NOMO-1 treated with DMSO at 0.1 percent for 48 hours (cell line): ENCODE measurements around the gene GCNT1.
"Not testable (repeated sequence)": the region's sequence is repeated elsewhere in the genome, so short reads cannot be mapped to it uniquely, and the experiment has no call there.

ENCODE experiments used
- DNase-seq: peaks from one replicate; lab custom pipeline; 2025; ENCODE audit not compliant: unreplicated experiment; lab: John Stamatoyannopoulos, UW

Gene GCNT1

GRCh38 chr9:76441551-76442322 lies 17.2 kb upstream of the GCNT1 start:
- DNase-seq: no peak

GRCh38 chr9:76443887-76444286 lies 15.1 kb upstream of the GCNT1 start:
- DNase-seq: no peak

GRCh38 chr9:76444322-76444929 lies 14.6 kb upstream of the GCNT1 start:
- DNase-seq: no peak

- DNase-seq: no peak
Measured at GRCh38 chr9:76445976-76446375, 13.0 kb upstream of the GCNT1 start.

GRCh38 chr9:76448501-76448900 lies 10.5 kb upstream of the GCNT1 start:
- no peak for DNase-seq

- no peak for DNase-seq
Measured at GRCh38 chr9:76451234-76451633, 7.7 kb upstream of the GCNT1 start.

- DNase-seq: no peak
Measured at GRCh38 chr9:76452839-76453238, 6.1 kb upstream of the GCNT1 start.

GRCh38 chr9:76453785-76454184 lies 5.2 kb upstream of the GCNT1 start:
- DNase-seq: peak; percentile 33

- no peak for DNase-seq
Measured at GRCh38 chr9:76454311-76454710, 4.7 kb upstream of the GCNT1 start.

- DNase-seq: peak; percentile 73
Measured at GRCh38 chr9:76456202-76456926, 2.6 kb upstream of the GCNT1 start.

- peak; percentile 49 for DNase-seq
Measured at GRCh38 chr9:76459694-76460635, 983 bp downstream of the GCNT1 start.

- no peak for DNase-seq
Measured at GRCh38 chr9:76462126-76462525, 3.1 kb downstream of the GCNT1 start.

GRCh38 chr9:76463211-76463610 lies 4.2 kb downstream of the GCNT1 start:
- DNase-seq: no peak

GRCh38 chr9:76464706-76465105 lies 5.7 kb downstream of the GCNT1 start:
- no peak for DNase-seq

GRCh38 chr9:76465442-76466298 lies 6.7 kb downstream of the GCNT1 start:
- no peak for DNase-seq

GRCh38 chr9:76466299-76466605 lies 7.3 kb downstream of the GCNT1 start:
- DNase-seq: no peak

GRCh38 chr9:76474419-76474818 lies 15.4 kb downstream of the GCNT1 start:
- DNase-seq: no peak

GRCh38 chr9:76475686-76476085 lies 16.7 kb downstream of the GCNT1 start:
- DNase-seq: no peak

GRCh38 chr9:76477818-76478217 lies 18.8 kb downstream of the GCNT1 start:
- DNase-seq: not testable (repeated sequence)

GRCh38 chr9:76478226-76478625 lies 19.2 kb downstream of the GCNT1 start:
- no peak for DNase-seq
